ENCODE results near the gene ITPKC.

The ITPKC gene

DNA sequence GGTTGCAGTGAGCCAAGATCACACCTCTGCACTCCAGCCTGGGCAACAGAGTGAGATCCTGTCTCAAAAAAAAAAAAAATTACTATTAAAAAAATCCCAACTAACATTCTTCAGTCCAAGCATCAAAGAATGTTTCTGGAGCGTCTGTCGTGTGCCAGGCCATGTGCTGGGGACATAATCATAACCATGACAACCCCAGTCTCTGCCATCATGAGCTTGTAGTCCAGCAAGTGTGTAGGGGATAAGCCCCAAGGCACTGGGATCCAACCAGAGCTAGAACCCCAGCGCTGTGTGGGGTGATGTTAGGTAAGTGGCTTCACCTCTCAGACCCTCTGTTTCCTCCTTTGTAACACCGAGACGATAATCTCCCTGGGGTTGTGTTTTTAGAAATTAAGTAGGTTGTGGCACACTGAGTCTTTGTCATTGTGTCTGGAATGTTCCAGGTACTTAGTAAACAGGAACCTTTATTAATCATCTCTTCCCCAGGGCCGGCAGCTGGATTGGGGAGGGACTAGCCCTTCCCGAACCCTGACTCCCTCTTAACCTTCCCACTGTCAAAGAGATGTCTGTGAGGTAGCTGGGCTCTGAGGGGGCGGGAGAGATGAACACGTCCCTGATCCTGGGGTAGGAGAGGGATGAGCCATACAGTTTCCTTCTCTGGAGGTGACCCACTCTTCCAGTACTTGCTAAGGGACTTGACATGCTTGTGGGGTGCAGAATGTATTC lies 5.2 kb downstream of the ITPKC start:
- TF ChIP-seq POLR2AphosphoS5 (IDR thresholded peaks at IDR 0.05; ENCODE audit: low read depth, low read length) (no peak), TAF1 (IDR thresholded peaks at IDR 0.05; ENCODE audit: borderline replicate concordance, insufficient read depth, low read length) (no peak), SIN3A (IDR thresholded peaks at IDR 0.05; ENCODE audit: borderline replicate concordance, insufficient read depth, low read length) (no peak), FOXP2 (optimal IDR thresholded peaks at IDR 0.05; ENCODE audit: borderline replicate concordance, extremely low read depth, extremely low read length, insufficient read depth) (no peak)
- TF ChIP-seq, protein P1, sequence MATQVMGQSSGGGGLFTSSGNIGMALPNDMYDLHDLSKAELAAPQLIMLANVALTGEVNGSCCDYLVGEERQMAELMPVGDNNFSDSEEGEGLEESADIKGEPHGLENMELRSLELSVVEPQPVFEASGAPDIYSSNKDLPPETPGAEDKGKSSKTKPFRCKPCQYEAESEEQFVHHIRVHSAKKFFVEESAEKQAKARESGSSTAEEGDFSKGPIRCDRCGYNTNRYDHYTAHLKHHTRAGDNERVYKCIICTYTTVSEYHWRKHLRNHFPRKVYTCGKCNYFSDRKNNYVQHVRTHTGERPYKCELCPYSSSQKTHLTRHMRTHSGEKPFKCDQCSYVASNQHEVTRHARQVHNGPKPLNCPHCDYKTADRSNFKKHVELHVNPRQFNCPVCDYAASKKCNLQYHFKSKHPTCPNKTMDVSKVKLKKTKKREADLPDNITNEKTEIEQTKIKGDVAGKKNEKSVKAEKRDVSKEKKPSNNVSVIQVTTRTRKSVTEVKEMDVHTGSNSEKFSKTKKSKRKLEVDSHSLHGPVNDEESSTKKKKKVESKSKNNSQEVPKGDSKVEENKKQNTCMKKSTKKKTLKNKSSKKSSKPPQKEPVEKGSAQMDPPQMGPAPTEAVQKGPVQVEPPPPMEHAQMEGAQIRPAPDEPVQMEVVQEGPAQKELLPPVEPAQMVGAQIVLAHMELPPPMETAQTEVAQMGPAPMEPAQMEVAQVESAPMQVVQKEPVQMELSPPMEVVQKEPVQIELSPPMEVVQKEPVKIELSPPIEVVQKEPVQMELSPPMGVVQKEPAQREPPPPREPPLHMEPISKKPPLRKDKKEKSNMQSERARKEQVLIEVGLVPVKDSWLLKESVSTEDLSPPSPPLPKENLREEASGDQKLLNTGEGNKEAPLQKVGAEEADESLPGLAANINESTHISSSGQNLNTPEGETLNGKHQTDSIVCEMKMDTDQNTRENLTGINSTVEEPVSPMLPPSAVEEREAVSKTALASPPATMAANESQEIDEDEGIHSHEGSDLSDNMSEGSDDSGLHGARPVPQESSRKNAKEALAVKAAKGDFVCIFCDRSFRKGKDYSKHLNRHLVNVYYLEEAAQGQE (IDR thresholded peaks at IDR 0.05; ENCODE audit: insufficient read depth in 1 of 2, low read depth in 2 of 2, low read length in 2 of 2) = no peak

DNA sequence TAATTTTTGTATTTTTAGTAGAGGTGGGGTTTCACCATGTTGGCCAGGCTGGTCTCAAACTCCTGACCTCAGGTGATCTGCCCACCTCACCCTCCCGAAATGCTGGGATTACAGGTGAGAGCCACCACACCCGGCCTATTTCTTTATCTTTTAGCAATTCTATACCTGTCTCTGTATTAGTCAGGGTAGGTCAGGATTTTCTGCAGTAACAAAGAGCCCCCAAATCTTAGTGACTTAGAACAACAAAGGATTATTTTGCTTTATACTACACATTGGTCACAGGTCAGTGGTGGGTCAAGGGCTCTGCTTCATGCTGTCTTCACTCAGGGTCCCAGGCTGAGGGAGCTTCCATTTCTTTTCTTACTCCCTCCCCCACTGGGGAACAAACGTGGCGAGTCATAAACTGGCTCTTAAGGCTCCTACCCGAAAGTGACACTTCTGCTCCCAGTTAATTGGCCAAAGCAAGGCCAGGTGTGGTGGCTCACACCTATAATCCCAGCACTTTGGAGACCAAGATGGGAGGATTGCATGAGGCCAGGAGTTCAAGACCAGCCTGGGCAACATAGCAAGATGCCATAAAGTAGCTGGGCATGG lies 6.8 kb downstream of the ITPKC start:
- TF ChIP-seq POLR2AphosphoS5 (IDR thresholded peaks at IDR 0.05; ENCODE audit: low read depth, low read length) (no peak), SIN3A (IDR thresholded peaks at IDR 0.05; ENCODE audit: borderline replicate concordance, insufficient read depth, low read length) (no peak), TAF1 (IDR thresholded peaks at IDR 0.05; ENCODE audit: borderline replicate concordance, insufficient read depth, low read length) (no peak), FOXP2 (optimal IDR thresholded peaks at IDR 0.05; ENCODE audit: borderline replicate concordance, extremely low read depth, extremely low read length, insufficient read depth) (no peak)
- TF ChIP-seq, protein P1 (IDR thresholded peaks at IDR 0.05; ENCODE audit: insufficient read depth in 1 of 2, low read depth in 2 of 2, low read length in 2 of 2) = no peak

DNA sequence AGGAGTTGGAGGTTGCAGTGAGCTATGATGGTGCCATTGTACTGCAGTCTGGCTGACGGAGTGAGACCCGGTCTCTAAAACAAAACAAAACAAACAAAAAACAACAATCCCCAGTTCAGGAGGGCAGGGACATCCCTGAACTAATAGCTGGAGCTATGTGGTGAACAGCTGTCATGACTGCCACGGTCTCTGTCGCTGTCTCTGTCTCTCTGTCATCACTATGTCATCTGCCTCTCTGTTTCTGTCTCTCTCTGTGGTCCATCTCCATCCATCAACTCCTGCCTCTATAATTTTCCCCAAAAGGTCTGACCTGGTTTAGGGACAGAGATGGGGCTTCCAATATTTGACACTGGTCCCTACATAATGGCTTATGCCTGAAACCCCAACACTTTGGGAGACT lies 7.4 kb downstream of the ITPKC start:
- TF ChIP-seq, protein P1 (IDR thresholded peaks at IDR 0.05; ENCODE audit: insufficient read depth in 1 of 2, low read depth in 2 of 2, low read length in 2 of 2) = no peak
- TF ChIP-seq FOXP2 (optimal IDR thresholded peaks at IDR 0.05; ENCODE audit: borderline replicate concordance, extremely low read depth, extremely low read length, insufficient read depth) (no peak), SIN3A (IDR thresholded peaks at IDR 0.05; ENCODE audit: borderline replicate concordance, insufficient read depth, low read length) (no peak), TAF1 (IDR thresholded peaks at IDR 0.05; ENCODE audit: borderline replicate concordance, insufficient read depth, low read length) (no peak), POLR2AphosphoS5 (IDR thresholded peaks at IDR 0.05; ENCODE audit: low read depth, low read length) (no peak)

DNA sequence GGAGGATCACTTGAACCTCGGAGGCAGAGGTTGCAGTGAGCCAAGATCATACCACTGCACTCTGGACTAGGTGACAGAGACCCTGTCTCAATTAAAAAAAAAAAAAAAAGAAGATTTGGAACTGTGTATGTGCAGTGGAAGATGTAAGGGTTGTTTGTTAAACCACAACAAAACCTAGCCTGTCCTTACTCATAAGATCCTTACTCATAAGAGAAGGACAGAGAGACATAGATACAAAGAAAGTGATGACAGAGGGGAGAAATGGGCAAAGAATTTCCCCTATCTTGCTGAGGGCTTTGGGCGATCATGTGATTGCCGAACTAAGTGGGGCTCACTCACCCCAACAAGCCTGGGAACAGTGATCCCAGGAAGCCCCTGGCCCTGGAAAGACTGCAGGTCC lies 7.9 kb downstream of the ITPKC start:
- no peak for TF ChIP-seq FOXP2 (optimal IDR thresholded peaks at IDR 0.05; ENCODE audit: borderline replicate concordance, extremely low read depth, extremely low read length, insufficient read depth)
- TF ChIP-seq, protein P1 (IDR thresholded peaks at IDR 0.05; ENCODE audit: insufficient read depth in 1 of 2, low read depth in 2 of 2, low read length in 2 of 2) = no peak
- no peak for TF ChIP-seq TAF1 (IDR thresholded peaks at IDR 0.05; ENCODE audit: borderline replicate concordance, insufficient read depth, low read length)
- TF ChIP-seq POLR2AphosphoS5 (IDR thresholded peaks at IDR 0.05; ENCODE audit: low read depth, low read length) = no peak
- no peak for TF ChIP-seq SIN3A (IDR thresholded peaks at IDR 0.05; ENCODE audit: borderline replicate concordance, insufficient read depth, low read length)
